Natural killer cell (primary cell): ENCODE results near the gene DAAM2. TPM values are rescaled to one million over a fixed set of nuclear protein-coding genes. Genes with fewer than 3 reads are reported as not detected.

ENCODE experiments used
- ATAC-seq, 3 donors: fragments of 150-1000 bp in 2 of 3; fragments of 200-7000 bp in 1 of 3; cut with Tn5 transposase; 1 replicate in 1 of 3; 2 replicates in 2 of 3; pipeline ENCODE4 v1.10.0; 2021; ENCODE audit warnings: mild to moderate bottlenecking in 2 of 3, moderate library complexity in 2 of 3
- DNase-seq, 2 donors: peaks; one replicate each; pipeline versions ENCODE4 v3.0.0 to v3.0.0-alpha.2; 2013 to 2021; ENCODE audit warnings: mixed read lengths in 1 of 2
- H3K27ac ChIP-seq: one replicate; pipeline ENCODE4 v1.5.1; 2013; ENCODE audit warnings: mild to moderate bottlenecking, low read length
- H3K27me3 ChIP-seq: one replicate; pipeline ENCODE4 v1.6.1; 2013; ENCODE audit warnings: low read length; ENCODE audit not compliant: control insufficient read depth, insufficient read depth
- H3K36me3 ChIP-seq: one replicate; pipeline ENCODE4 v1.6.1; 2013; ENCODE audit warnings: low read length; ENCODE audit not compliant: control insufficient read depth, insufficient read depth
- H3K4me1 ChIP-seq: one replicate; pipeline ENCODE4 v1.6.1; 2013; ENCODE audit warnings: low read length; ENCODE audit not compliant: control insufficient read depth, insufficient read depth
- H3K4me3 ChIP-seq: one replicate; pipeline ENCODE4 v1.5.1; 2013; ENCODE audit warnings: low read length
- H3K9me3 ChIP-seq: one replicate; pipeline ENCODE4 v1.6.1; 2013; ENCODE audit warnings: low read length; ENCODE audit not compliant: control insufficient read depth, insufficient read depth
- H3K27ac Mint-ChIP-seq, 2 donors: one replicate each; pipeline ENCODE4 v1.8.0; 2022; ENCODE audit warnings: mild to moderate bottlenecking in 2 of 2, mixed read lengths in 2 of 2, moderate library complexity in 1 of 2
- H3K27me3 Mint-ChIP-seq, 2 donors: one replicate each; pipeline ENCODE4 v1.8.0; 2022; ENCODE audit warnings: low read depth in 2 of 2, mixed read lengths in 2 of 2
- H3K36me3 Mint-ChIP-seq: one replicate; pipeline ENCODE4 v1.8.0; 2022; ENCODE audit warnings: mixed read lengths
- H3K4me1 Mint-ChIP-seq, 2 donors: one replicate each; pipeline ENCODE4 v1.8.0; 2022; ENCODE audit warnings: mixed read lengths in 2 of 2
- H3K4me3 Mint-ChIP-seq: one replicate; pipeline ENCODE4 v1.8.0; 2022; ENCODE audit warnings: mild to moderate bottlenecking, moderate library complexity, mixed read lengths
- H3K9me3 Mint-ChIP-seq, 2 donors: one replicate each; pipeline ENCODE4 v1.8.0; 2022; ENCODE audit warnings: mixed read lengths in 2 of 2
- CTCF ChIP-seq: fragments of 200-600 bp; IDR thresholded peaks from one replicate; pipeline ENCODE4 v1.8.0; 2022; ENCODE audit warnings: antibody characterized with exemption
- WGBS: methylation state at CpG from one replicate; pipeline ENCODE4 v1.1.7; 2013; ENCODE audit warnings: missing lambda C conversion rate; ENCODE audit not compliant: insufficient coverage; 5-methylcytosine and 5-hydroxymethylcytosine counted together
- intact Hi-C: fragments of 100-400 bp; cut with micrococcal nuclease; formaldehyde crosslinking; loops from one replicate; pipeline ENCODE4 v1.14.2; 2022
- total RNA-seq, 4 donors: library from RNA; stranded (reverse); fragments of 120-200 nt in 1 of 4; gene quantifications; one replicate each; pipeline versions ENCODE4 v1.2.3 to v1.2.4, GENCODE V29; 2013 to 2022

The DAAM2 gene
- total RNA-seq, 3 donors from 2014 or later (not counting 1 experiment from before 2014, with no cell fraction given), result not detected

- Histone ChIP-seq H3K36me3 (no peaks in the 10 kb centered on the region), H3K4me1 (no peaks in the 10 kb centered on the region), H3K27me3 (no peaks in the 10 kb centered on the region), H3K27ac (no peak overlapping the region), H3K9me3 (no peaks in the 10 kb centered on the region), H3K4me3 (no peak overlapping the region)
- H3K9me3 Mint-ChIP-seq, result no peaks in the 10 kb centered on the region
- H3K27ac Mint-ChIP-seq, result no peak overlapping the region
- DNase-seq (peak; percentile 52 to 66), ATAC-seq (peak in 1 of 3 donors; percentile 55)
- H3K4me3 Mint-ChIP-seq, result no peak overlapping the region
- intact Hi-C loops, result loop anchor here (10.0 kb wide), 1 partner anchor 960 kb away; no protein-coding TSS in a partner anchor
- H3K27me3 Mint-ChIP-seq, result peaks cover 10 to 26% of the 10 kb centered on the region in 2 donors
- H3K4me1 Mint-ChIP-seq, result no peaks in the 10 kb centered on the region
- WGBS, result 41% methylated on average over 14 of the region's 15 CpGs
- TF ChIP-seq CTCF, result peak; percentile 80
- H3K36me3 Mint-ChIP-seq, result no peaks in the 10 kb centered on the region
Observed at GRCh38 chr6:39865011-39865888, 73.1 kb downstream of the DAAM2 start.

GRCh38 chr6:39867592-39867991 is 75.4 kb downstream of the DAAM2 start:
- no peak overlapping the region for H3K27ac ChIP-seq
- intact Hi-C loops, result loop anchor here (2.0 to 10.0 kb wide), 2 partner anchors 957 to 1045 kb away; no protein-coding TSS in a partner anchor
- H3K27ac Mint-ChIP-seq, result no peak overlapping the region

GRCh38 chr6:39870950-39871349 is 78.8 kb downstream of the DAAM2 start:
- WGBS, result 95% methylated on average over 3 of the region's 3 CpGs
- DNase-seq (no peak), ATAC-seq (no peak)
- Mint-ChIP-seq H3K36me3 (no peaks in the 10 kb centered on the region), H3K4me3 (no peak overlapping the region), H3K4me1 (no peaks in the 10 kb centered on the region), H3K27me3 (peaks cover 13 to 29% of the 10 kb centered on the region in 2 donors), H3K9me3 (no peaks in the 10 kb centered on the region), H3K27ac (no peak overlapping the region)
- Histone ChIP-seq H3K36me3 (no peaks in the 10 kb centered on the region), H3K27me3 (no peaks in the 10 kb centered on the region), H3K4me3 (no peak overlapping the region), H3K4me1 (no peaks in the 10 kb centered on the region), H3K9me3 (no peaks in the 10 kb centered on the region), H3K27ac (no peak overlapping the region)
- intact Hi-C loops, result no loop called here
- no peak for TF ChIP-seq CTCF

More at GRCh38 chr6:39867592-39867991, 75.4 kb downstream of the DAAM2 start:
- 84% methylated on average over 6 of the region's 6 CpGs for WGBS
- no peaks in the 10 kb centered on the region for H3K4me1 ChIP-seq
- H3K27me3 Mint-ChIP-seq, result peaks cover 6 to 21% of the 10 kb centered on the region in 2 donors
- H3K9me3 ChIP-seq, result no peaks in the 10 kb centered on the region
- TF ChIP-seq CTCF, result no peak
- H3K4me3 ChIP-seq, result no peak overlapping the region
- H3K4me1 Mint-ChIP-seq, result no peaks in the 10 kb centered on the region
- H3K27me3 ChIP-seq, result no peaks in the 10 kb centered on the region
- no peak for DNase-seq
- no peaks in the 10 kb centered on the region for H3K36me3 Mint-ChIP-seq
- no peak overlapping the region for H3K4me3 Mint-ChIP-seq
- no peaks in the 10 kb centered on the region for H3K36me3 ChIP-seq
- H3K9me3 Mint-ChIP-seq, result no peaks in the 10 kb centered on the region
- no peak for ATAC-seq
